ENCODE measurements around the gene SDHAF3.
"Not testable (repeated sequence)": the region's sequence is repeated elsewhere in the genome, so short reads cannot be mapped to it uniquely, and the experiment has no call there.

Gene SDHAF3

GRCh38 chr7:97117372-97118188 is at the start of gene SDHAF3:
SDHAF3 (plus strand) TSS chr7:97117698; CDS start chr7:97117724, 26 bp downstream.
- Histone ChIP-seq H3K27me3 (ENCODE audit: control insufficient read depth, insufficient read depth, low read length) (no peaks in the 10 kb centered on the region), H3K4me1 (ENCODE audit: control insufficient read depth, insufficient read depth, low read length) (peaks cover 6% of the 10 kb centered on the region), H3K36me3 (ENCODE audit: control insufficient read depth, insufficient read depth, low read length) (no peaks in the 10 kb centered on the region), H3K9me3 (ENCODE audit: control insufficient read depth, low read length) (no peaks in the 10 kb centered on the region), H3K4me3 (ENCODE audit: low read length) (peak within 1 kb of the TSS; percentile 73), H3K9ac (ENCODE audit: low read length) (peak within 1 kb of the TSS; percentile 68)

- H3K4me1 ChIP-seq (ENCODE audit: control insufficient read depth, insufficient read depth, low read length); H3K9me3 ChIP-seq (ENCODE audit: control insufficient read depth, low read length); H3K4me3 ChIP-seq (ENCODE audit: low read length); H3K27me3 ChIP-seq (ENCODE audit: control insufficient read depth, insufficient read depth, low read length); H3K36me3 ChIP-seq (ENCODE audit: control insufficient read depth, insufficient read depth, low read length); H3K9ac ChIP-seq (ENCODE audit: low read length): not testable (repeated sequence)
Observed at GRCh38 chr7:97072025-97072424, 45.5 kb upstream of the SDHAF3 start.

- Histone ChIP-seq H3K27me3 (ENCODE audit: control insufficient read depth, insufficient read depth, low read length) (no peaks in the 10 kb centered on the region), H3K9ac (ENCODE audit: low read length) (no peak overlapping the region), H3K9me3 (ENCODE audit: control insufficient read depth, low read length) (no peaks in the 10 kb centered on the region), H3K4me3 (ENCODE audit: low read length) (no peak overlapping the region), H3K4me1 (ENCODE audit: control insufficient read depth, insufficient read depth, low read length) (no peaks in the 10 kb centered on the region), H3K36me3 (ENCODE audit: control insufficient read depth, insufficient read depth, low read length) (no peaks in the 10 kb centered on the region)
Observed at GRCh38 chr7:97075928-97076327, 41.6 kb upstream of the SDHAF3 start.

GRCh38 chr7:97078023-97078969 is 39.2 kb upstream of the SDHAF3 start:
- Histone ChIP-seq H3K27me3 (ENCODE audit: control insufficient read depth, insufficient read depth, low read length) (no peaks in the 10 kb centered on the region), H3K9ac (ENCODE audit: low read length) (no peak overlapping the region), H3K9me3 (ENCODE audit: control insufficient read depth, low read length) (no peaks in the 10 kb centered on the region), H3K4me3 (ENCODE audit: low read length) (no peak overlapping the region), H3K36me3 (ENCODE audit: control insufficient read depth, insufficient read depth, low read length) (no peaks in the 10 kb centered on the region), H3K4me1 (ENCODE audit: control insufficient read depth, insufficient read depth, low read length) (no peaks in the 10 kb centered on the region)

- no peaks in the 10 kb centered on the region for H3K4me1 ChIP-seq (ENCODE audit: control insufficient read depth, insufficient read depth, low read length)
- H3K4me3 ChIP-seq (ENCODE audit: low read length) = no peak overlapping the region
- no peaks in the 10 kb centered on the region for H3K27me3 ChIP-seq (ENCODE audit: control insufficient read depth, insufficient read depth, low read length)
- no peaks in the 10 kb centered on the region for H3K36me3 ChIP-seq (ENCODE audit: control insufficient read depth, insufficient read depth, low read length)
- no peaks in the 10 kb centered on the region for H3K9me3 ChIP-seq (ENCODE audit: control insufficient read depth, low read length)
- H3K9ac ChIP-seq (ENCODE audit: low read length) = no peak overlapping the region
Observed at GRCh38 chr7:97079300-97079699, 38.2 kb upstream of the SDHAF3 start.

GRCh38 chr7:97081521-97082300 is 35.8 kb upstream of the SDHAF3 start:
- H3K27me3 ChIP-seq (ENCODE audit: control insufficient read depth, insufficient read depth, low read length) = no peaks in the 10 kb centered on the region
- no peaks in the 10 kb centered on the region for H3K4me1 ChIP-seq (ENCODE audit: control insufficient read depth, insufficient read depth, low read length)
- H3K4me3 ChIP-seq (ENCODE audit: low read length) = no peak overlapping the region
- H3K36me3 ChIP-seq (ENCODE audit: control insufficient read depth, insufficient read depth, low read length) = no peaks in the 10 kb centered on the region
- H3K9me3 ChIP-seq (ENCODE audit: control insufficient read depth, low read length) = no peaks in the 10 kb centered on the region
- no peak overlapping the region for H3K9ac ChIP-seq (ENCODE audit: low read length)

GRCh38 chr7:97088364-97088763 is 29.1 kb upstream of the SDHAF3 start:
- no peaks in the 10 kb centered on the region for H3K9me3 ChIP-seq (ENCODE audit: control insufficient read depth, low read length)
- no peaks in the 10 kb centered on the region for H3K27me3 ChIP-seq (ENCODE audit: control insufficient read depth, insufficient read depth, low read length)
- H3K4me3 ChIP-seq (ENCODE audit: low read length) = no peak overlapping the region
- no peak overlapping the region for H3K9ac ChIP-seq (ENCODE audit: low read length)
- H3K36me3 ChIP-seq (ENCODE audit: control insufficient read depth, insufficient read depth, low read length) = no peaks in the 10 kb centered on the region
- H3K4me1 ChIP-seq (ENCODE audit: control insufficient read depth, insufficient read depth, low read length) = no peaks in the 10 kb centered on the region

GRCh38 chr7:97089771-97090170 is 27.7 kb upstream of the SDHAF3 start:
- Histone ChIP-seq H3K36me3 (ENCODE audit: control insufficient read depth, insufficient read depth, low read length) (no peaks in the 10 kb centered on the region), H3K9me3 (ENCODE audit: control insufficient read depth, low read length) (no peaks in the 10 kb centered on the region), H3K9ac (ENCODE audit: low read length) (no peak overlapping the region), H3K4me1 (ENCODE audit: control insufficient read depth, insufficient read depth, low read length) (no peaks in the 10 kb centered on the region), H3K4me3 (ENCODE audit: low read length) (no peak overlapping the region), H3K27me3 (ENCODE audit: control insufficient read depth, insufficient read depth, low read length) (no peaks in the 10 kb centered on the region)

- H3K36me3 ChIP-seq (ENCODE audit: control insufficient read depth, insufficient read depth, low read length) = no peaks in the 10 kb centered on the region
- H3K4me1 ChIP-seq (ENCODE audit: control insufficient read depth, insufficient read depth, low read length) = no peaks in the 10 kb centered on the region
- H3K9me3 ChIP-seq (ENCODE audit: control insufficient read depth, low read length) = no peaks in the 10 kb centered on the region
- H3K9ac ChIP-seq (ENCODE audit: low read length) = no peak overlapping the region
- no peak overlapping the region for H3K4me3 ChIP-seq (ENCODE audit: low read length)
- H3K27me3 ChIP-seq (ENCODE audit: control insufficient read depth, insufficient read depth, low read length) = no peaks in the 10 kb centered on the region
Observed at GRCh38 chr7:97090761-97091353, 26.6 kb upstream of the SDHAF3 start.

- Histone ChIP-seq H3K36me3 (ENCODE audit: control insufficient read depth, insufficient read depth, low read length) (no peaks in the 10 kb centered on the region), H3K4me3 (ENCODE audit: low read length) (no peak overlapping the region), H3K4me1 (ENCODE audit: control insufficient read depth, insufficient read depth, low read length) (no peaks in the 10 kb centered on the region), H3K27me3 (ENCODE audit: control insufficient read depth, insufficient read depth, low read length) (no peaks in the 10 kb centered on the region), H3K9ac (ENCODE audit: low read length) (no peak overlapping the region), H3K9me3 (ENCODE audit: control insufficient read depth, low read length) (no peaks in the 10 kb centered on the region)
Observed at GRCh38 chr7:97094284-97094930, 23.1 kb upstream of the SDHAF3 start.

- H3K4me1 ChIP-seq (ENCODE audit: control insufficient read depth, insufficient read depth, low read length) = no peaks in the 10 kb centered on the region
- H3K36me3 ChIP-seq (ENCODE audit: control insufficient read depth, insufficient read depth, low read length) = no peaks in the 10 kb centered on the region
- no peaks in the 10 kb centered on the region for H3K9me3 ChIP-seq (ENCODE audit: control insufficient read depth, low read length)
- H3K4me3 ChIP-seq (ENCODE audit: low read length) = no peak overlapping the region
- no peak overlapping the region for H3K9ac ChIP-seq (ENCODE audit: low read length)
- H3K27me3 ChIP-seq (ENCODE audit: control insufficient read depth, insufficient read depth, low read length) = no peaks in the 10 kb centered on the region
Observed at GRCh38 chr7:97096037-97096436, 21.5 kb upstream of the SDHAF3 start.

Data from mucosa of stomach (tissue), 1 donor.